DND-41 (cell line): ENCODE data around the gene ANKS1B.

Experiments used
- ATAC-seq: fragments of 200-7000 bp; cut with Tn5 transposase; 3 replicates; pipeline ENCODE4 v1.9.1; 2021; ENCODE audit warnings: low read depth; ENCODE audit not compliant: insufficient read depth
- DNase-seq: peaks from one replicate; pipeline ENCODE4 v3.0.0-alpha.2; 2020
- H2AFZ ChIP-seq: 2 replicates; pipeline ENCODE4 v1.6.0; 2012; ENCODE audit warnings: low read depth, low read length
- H3K27ac ChIP-seq: 2 replicates; pipeline ENCODE4 v1.5.1; 2012; ENCODE audit warnings: low read length, inconsistent platforms
- H3K27me3 ChIP-seq: fragments of 200-600 bp; sonication (generic); 2 replicates; pipeline ENCODE4 v1.6.0; 2012; ENCODE audit warnings: low read length, mild to moderate bottlenecking, inconsistent platforms; ENCODE audit not compliant: insufficient read depth, poor library complexity
- H3K36me3 ChIP-seq: 2 replicates; pipeline ENCODE4 v1.5.1; 2012; ENCODE audit warnings: low read length, inconsistent platforms; ENCODE audit not compliant: insufficient read depth
- H3K4me1 ChIP-seq: 2 replicates; pipeline ENCODE4 v1.5.1; 2012; ENCODE audit warnings: mild to moderate bottlenecking, low read length; ENCODE audit not compliant: insufficient read depth
- H3K4me2 ChIP-seq: 2 replicates; pipeline ENCODE4 v1.6.0; 2012; ENCODE audit warnings: mild to moderate bottlenecking, moderate library complexity, low read length, inconsistent platforms; ENCODE audit not compliant: insufficient read depth
- H3K4me3 ChIP-seq, 2 experiments: fragments of 200-600 bp in 1 of 2; shearing (Covaris generic) in 1 of 2; 2 replicates each; pipeline ENCODE4 v1.5.1; 2012 to 2016; ENCODE audit warnings: inconsistent platforms in 2 of 2, low read length in 2 of 2, mild to moderate bottlenecking in 2 of 2, low read depth in 1 of 2, moderate library complexity in 1 of 2
- H3K79me2 ChIP-seq: 2 replicates; pipeline ENCODE4 v1.6.0; 2012; ENCODE audit warnings: low read length, inconsistent platforms; ENCODE audit not compliant: insufficient read depth
- H3K9ac ChIP-seq: 2 replicates; pipeline ENCODE4 v1.6.0; 2012; ENCODE audit warnings: low read depth, mild to moderate bottlenecking, inconsistent platforms, low read length, moderate library complexity
- H3K9me3 ChIP-seq: 2 replicates; pipeline ENCODE4 v1.5.1; 2012; ENCODE audit warnings: low read length, moderate library complexity, mild to moderate bottlenecking, inconsistent platforms; ENCODE audit not compliant: insufficient read depth, severe bottlenecking
- H4K20me1 ChIP-seq: 2 replicates; pipeline ENCODE4 v1.6.0; 2012; ENCODE audit warnings: low read length; ENCODE audit not compliant: insufficient read depth
- CTCF ChIP-seq: IDR thresholded peaks from 2 replicates; pipeline ENCODE4 v1.5.1; 2012; ENCODE audit warnings: borderline replicate concordance, low read length, moderate library complexity, mild to moderate bottlenecking; ENCODE audit not compliant: poor library complexity, severe bottlenecking; ENCODE audit errors: extremely low read depth
- EZH2 ChIP-seq: IDR thresholded peaks from 3 replicates; pipeline ENCODE4 v1.6.1; 2012; ENCODE audit warnings: borderline replicate concordance, low read depth, mild to moderate bottlenecking, moderate library complexity, low read length, inconsistent platforms; ENCODE audit not compliant: severe bottlenecking

The ANKS1B gene

GRCh38 chr12:98918176-98918863, 1066.4 kb downstream of the ANKS1B start:
- no peak for ATAC-seq
- no peak for DNase-seq
- H3K9ac ChIP-seq, result no peak overlapping the region
- H3K4me3 ChIP-seq, result no peak overlapping the region
- no peaks in the 10 kb centered on the region for H4K20me1 ChIP-seq
- H3K36me3 ChIP-seq, result no peaks in the 10 kb centered on the region
- no peaks in the 10 kb centered on the region for H3K9me3 ChIP-seq
- H3K4me2 ChIP-seq, result no peak overlapping the region
- no peak for TF ChIP-seq EZH2
- TF ChIP-seq CTCF, result no peak
- H2AFZ ChIP-seq, result no peak overlapping the region
- H3K27ac ChIP-seq, result no peak overlapping the region
- peaks cover 4% of the 10 kb centered on the region for H3K27me3 ChIP-seq
- no peaks in the 10 kb centered on the region for H3K4me1 ChIP-seq
- no peaks in the 10 kb centered on the region for H3K79me2 ChIP-seq

- H3K4me2 ChIP-seq, result no peak overlapping the region
- DNase-seq (no peak), ATAC-seq (no peak)
- no peaks in the 10 kb centered on the region for H3K79me2 ChIP-seq
- peaks cover 4% of the 10 kb centered on the region for H3K27me3 ChIP-seq
- no peak overlapping the region for H2AFZ ChIP-seq
- no peaks in the 10 kb centered on the region for H4K20me1 ChIP-seq
- H3K9me3 ChIP-seq, result no peaks in the 10 kb centered on the region
- H3K9ac ChIP-seq, result no peak overlapping the region
- TF ChIP-seq EZH2 (no peak), CTCF (no peak)
- H3K4me3 ChIP-seq, result no peak overlapping the region
- H3K36me3 ChIP-seq, result no peaks in the 10 kb centered on the region
- H3K27ac ChIP-seq, result no peak overlapping the region
- H3K4me1 ChIP-seq, result no peaks in the 10 kb centered on the region
Measured at GRCh38 chr12:98916106-98916505, 1068.6 kb downstream of the ANKS1B start.

GRCh38 chr12:98912401-98912974, 1072.2 kb downstream of the ANKS1B start:
- Histone ChIP-seq H3K4me2 (no peak overlapping the region), H3K36me3 (no peaks in the 10 kb centered on the region), H3K9me3 (no peaks in the 10 kb centered on the region), H3K27ac (no peak overlapping the region), H3K27me3 (no peaks in the 10 kb centered on the region), H3K9ac (no peak overlapping the region), H3K79me2 (no peaks in the 10 kb centered on the region), H4K20me1 (no peaks in the 10 kb centered on the region), H3K4me1 (no peaks in the 10 kb centered on the region), H2AFZ (no peak overlapping the region), H3K4me3 (no peak overlapping the region)
- no peak for TF ChIP-seq EZH2
- TF ChIP-seq CTCF, result no peak
- no peak for DNase-seq
- no peak for ATAC-seq
